NCI-H1436 treated with DMSO at 0.1 percent for 48 hours (cell line): Measurements from ENCODE around the gene YIF1A.
"Not testable (repeated sequence)": the region's sequence is repeated elsewhere in the genome, so short reads cannot be mapped to it uniquely, and the experiment has no call there.

Experiments used
- DNase-seq: peaks from one replicate; lab custom pipeline; 2025; lab: John Stamatoyannopoulos, UW

The YIF1A gene

GRCh38 chr11:66268952-66269905 is 19.7 kb downstream of the YIF1A start:
- DNase-seq, result no peak

GRCh38 chr11:66268244-66268951 is 20.5 kb downstream of the YIF1A start, which contains the start of gene RAB1B:
Gene RAB1B (plus strand): TSS chr11:66268639. CDS start chr11:66268680, 41 bp downstream.
- DNase-seq, result peak; percentile 93

GRCh38 chr11:66267379-66268243 is 21.3 kb downstream of the YIF1A start:
- DNase-seq, result no peak

GRCh38 chr11:66267039-66267378 is 21.9 kb downstream of the YIF1A start:
- DNase-seq, result no peak

- no peak for DNase-seq
These were observed 22.4 kb downstream of the YIF1A start for GRCh38 chr11:66266378-66267038.

- no peak for DNase-seq
These were observed 23.2 kb downstream of the YIF1A start for GRCh38 chr11:66265531-66266377.

- DNase-seq, result no peak
These were observed 24.0 kb downstream of the YIF1A start for GRCh38 chr11:66264914-66265313.

GRCh38 chr11:66264383-66264782 is 24.6 kb downstream of the YIF1A start:
- DNase-seq, result no peak

- no peak for DNase-seq
These were observed 25.2 kb downstream of the YIF1A start for GRCh38 chr11:66263785-66264184.

- DNase-seq, result no peak
These were observed 25.7 kb downstream of the YIF1A start for GRCh38 chr11:66263231-66263630.

GRCh38 chr11:66262696-66263095 is 26.2 kb downstream of the YIF1A start:
- DNase-seq, result no peak

- DNase-seq, result no peak
These were observed 26.8 kb downstream of the YIF1A start for GRCh38 chr11:66262191-66262590.

- no peak for DNase-seq
These were observed 27.4 kb downstream of the YIF1A start for GRCh38 chr11:66261578-66261977.

- no peak for DNase-seq
These were observed 29.0 kb downstream of the YIF1A start for GRCh38 chr11:66259956-66260355.

GRCh38 chr11:66259225-66259624 is 29.7 kb downstream of the YIF1A start:
- no peak for DNase-seq

GRCh38 chr11:66258473-66258893 is 30.5 kb downstream of the YIF1A start:
- DNase-seq, result no peak

- DNase-seq, result not testable (repeated sequence)
These were observed 35.9 kb downstream of the YIF1A start for GRCh38 chr11:66253081-66253480.

- DNase-seq, result no peak
These were observed 37.1 kb downstream of the YIF1A start for GRCh38 chr11:66251809-66252208.

GRCh38 chr11:66248903-66249302 is 40.0 kb downstream of the YIF1A start:
- no peak for DNase-seq

GRCh38 chr11:66247801-66248200 is 41.1 kb downstream of the YIF1A start:
- DNase-seq, result no peak

GRCh38 chr11:66247295-66247694 is 41.6 kb downstream of the YIF1A start:
- DNase-seq, result no peak
